H9 (cell line): ENCODE measurements around the gene FRRS1L. TPM values are rescaled to one million over a fixed set of nuclear protein-coding genes. Genes with fewer than 3 reads are reported as not detected.

Source experiments
- DNase-seq: peaks from one replicate; pipeline ENCODE4 v3.0.0-alpha.2; 2017
- H2AFZ ChIP-seq: one replicate; pipeline ENCODE4 v1.6.1; 2013; ENCODE audit warnings: mild to moderate bottlenecking, low read length, control low read depth, moderate library complexity
- H2AK5ac ChIP-seq: 2 replicates; pipeline ENCODE4 v1.6.1; 2013; ENCODE audit warnings: low read length, control low read depth, mixed read lengths; ENCODE audit not compliant: insufficient read length
- H2BK120ac ChIP-seq: one replicate; pipeline ENCODE4 v1.6.1; 2013; ENCODE audit warnings: low read depth, mild to moderate bottlenecking, low read length, control low read depth, inconsistent platforms; ENCODE audit not compliant: poor library complexity, severe bottlenecking
- H2BK12ac ChIP-seq: 2 replicates; pipeline ENCODE4 v1.6.1; 2013; ENCODE audit warnings: low read length, control low read depth, mixed read lengths, low read depth; ENCODE audit not compliant: insufficient read length
- H2BK15ac ChIP-seq: 2 replicates; pipeline ENCODE4 v1.6.1; 2013; ENCODE audit warnings: low read depth, low read length, control low read depth
- H2BK20ac ChIP-seq: one replicate; pipeline ENCODE4 v1.6.1; 2013; ENCODE audit warnings: low read depth, mild to moderate bottlenecking, low read length, control low read depth, inconsistent platforms; ENCODE audit not compliant: poor library complexity, severe bottlenecking
- H2BK5ac ChIP-seq: 2 replicates; pipeline ENCODE4 v1.6.1; 2013; ENCODE audit warnings: low read length, control low read depth, mixed read lengths; ENCODE audit not compliant: insufficient read length
- H3K14ac ChIP-seq: 2 replicates; pipeline ENCODE4 v1.6.1; 2013; ENCODE audit warnings: low read length, control low read depth; ENCODE audit not compliant: insufficient read depth
- H3K18ac ChIP-seq: 2 replicates; pipeline ENCODE4 v1.6.1; 2013; ENCODE audit warnings: low read depth, mild to moderate bottlenecking, mixed read lengths, low read length, control low read depth; ENCODE audit not compliant: insufficient read length
- H3K23ac ChIP-seq: 2 replicates; pipeline ENCODE4 v1.6.1; 2013; ENCODE audit warnings: low read length, control low read depth, mixed read lengths, low read depth; ENCODE audit not compliant: insufficient read length
- H3K23me2 ChIP-seq: 2 replicates; pipeline ENCODE4 v1.6.1; 2013; ENCODE audit warnings: low read depth, mild to moderate bottlenecking, mixed read lengths, low read length, control low read depth; ENCODE audit not compliant: insufficient read length, poor library complexity, severe bottlenecking
- H3K27ac ChIP-seq: 2 replicates; pipeline ENCODE4 v1.5.1; 2013; ENCODE audit warnings: low read length, control low read depth, mixed read lengths, low read depth; ENCODE audit not compliant: insufficient read length
- H3K27me3 ChIP-seq: 2 replicates; pipeline ENCODE4 v1.6.1; 2013; ENCODE audit warnings: low read length, control low read depth, inconsistent platforms; ENCODE audit not compliant: insufficient read depth
- H3K4ac ChIP-seq: 2 replicates; pipeline ENCODE4 v1.6.1; 2013; ENCODE audit warnings: low read depth, mild to moderate bottlenecking, control low read depth, inconsistent platforms, low read length, moderate library complexity
- H3K4me1 ChIP-seq: 2 replicates; pipeline ENCODE4 v1.6.1; 2013; ENCODE audit warnings: low read length, control low read depth, inconsistent platforms; ENCODE audit not compliant: insufficient read depth
- H3K4me2 ChIP-seq: 2 replicates; pipeline ENCODE4 v1.6.1; 2013; ENCODE audit warnings: low read length, control low read depth, mixed read lengths; ENCODE audit not compliant: insufficient read length, insufficient read depth
- H3K56ac ChIP-seq: 2 replicates; pipeline ENCODE4 v1.6.1; 2013; ENCODE audit warnings: low read depth, mild to moderate bottlenecking, mixed read lengths, low read length, control low read depth; ENCODE audit not compliant: insufficient read length
- H3K79me1 ChIP-seq: 2 replicates; pipeline ENCODE4 v1.6.1; 2013; ENCODE audit warnings: low read depth, mild to moderate bottlenecking, moderate library complexity, low read length, control low read depth, inconsistent platforms; ENCODE audit not compliant: insufficient read depth, poor library complexity, severe bottlenecking
- H3K79me2 ChIP-seq: 2 replicates; pipeline ENCODE4 v1.6.1; 2013; ENCODE audit warnings: low read length, control low read depth, inconsistent platforms; ENCODE audit not compliant: insufficient read depth
- H3K9ac ChIP-seq: 2 replicates; pipeline ENCODE4 v1.6.1; 2013; ENCODE audit warnings: low read length, control low read depth, mixed read lengths; ENCODE audit not compliant: insufficient read length; ENCODE audit errors: extremely low read depth
- H3K9me3 ChIP-seq: one replicate; pipeline ENCODE4 v1.6.1; 2013; ENCODE audit warnings: low read depth, low read length, inconsistent platforms; ENCODE audit not compliant: control insufficient read depth
- H3T11ph ChIP-seq: one replicate; pipeline ENCODE4 v1.6.1; 2013; ENCODE audit warnings: mild to moderate bottlenecking, low read length, control low read depth, inconsistent platforms
- H4K20me1 ChIP-seq: one replicate; pipeline ENCODE4 v1.6.1; 2013; ENCODE audit not compliant: control insufficient read depth, insufficient read length, insufficient read depth
- H4K5ac ChIP-seq: 2 replicates; pipeline ENCODE4 v1.6.1; 2013; ENCODE audit warnings: low read depth, mild to moderate bottlenecking, mixed read lengths, low read length, control low read depth; ENCODE audit not compliant: insufficient read length
- H4K8ac ChIP-seq: replicated peaks from 2 replicates; pipeline ENCODE4 v1.6.1; 2013; ENCODE audit warnings: low read length, control low read depth, mixed read lengths, low read depth; ENCODE audit not compliant: insufficient read length
- H4K91ac ChIP-seq: 2 replicates; pipeline ENCODE4 v1.6.1; 2013; ENCODE audit warnings: low read depth, mild to moderate bottlenecking, moderate library complexity, mixed read lengths, low read length, control low read depth; ENCODE audit not compliant: insufficient read length
- H3K27ac Mint-ChIP-seq, 3 experiments: 2 replicates in 2 of 3; 3 replicates in 1 of 3; pipeline ENCODE4 v1.8.0; 2020 to 2021; ENCODE audit warnings: mixed read lengths in 3 of 3, mild to moderate bottlenecking in 1 of 3, moderate library complexity in 1 of 3
- H3K27me3 Mint-ChIP-seq: 2 replicates; pipeline ENCODE4 v1.8.0; 2021; ENCODE audit warnings: low read depth, mild to moderate bottlenecking, moderate library complexity, mixed read lengths
- H3K36me3 Mint-ChIP-seq, 3 experiments: 2 replicates in 2 of 3; 3 replicates in 1 of 3; pipeline ENCODE4 v1.8.0; 2020 to 2021; ENCODE audit warnings: low read depth in 3 of 3, mixed read lengths in 3 of 3; ENCODE audit not compliant: insufficient read depth in 1 of 3
- H3K4me1 Mint-ChIP-seq, 2 experiments: 2 replicates each; pipeline ENCODE4 v1.8.0; 2020; ENCODE audit warnings: mixed read lengths in 2 of 2
- H3K4me3 Mint-ChIP-seq, 2 experiments: 2 replicates in 1 of 2; 3 replicates in 1 of 2; pipeline ENCODE4 v1.8.0; 2020 to 2021; ENCODE audit warnings: mild to moderate bottlenecking in 2 of 2, mixed read lengths in 2 of 2, moderate library complexity in 1 of 2
- H3K9me3 Mint-ChIP-seq, 2 experiments: 2 replicates in 1 of 2; 3 replicates in 1 of 2; pipeline ENCODE4 v1.8.0; 2020; ENCODE audit warnings: mild to moderate bottlenecking in 2 of 2, mixed read lengths in 2 of 2, moderate library complexity in 1 of 2
- WGBS: extraction: QIAGEN DNeasy Blood & Tissue Kit; methylation state at CpG from one replicate; pipeline ENCODE4 v1.1.7; 2013; ENCODE audit warnings: missing lambda C conversion rate, low lambda C conversion rate, mixed read lengths; ENCODE audit not compliant: insufficient read length; ENCODE audit errors: extremely low coverage; 5-methylcytosine and 5-hydroxymethylcytosine counted together
- total RNA-seq: library from RNA; stranded (reverse); gene quantifications from 2 replicates; pipeline ENCODE4 v1.2.1, GENCODE V29; 2021
- TF ChIP-seq, protein P1 (sequence below): fragments of 200-600 bp; sonication (generic); conservative IDR thresholded peaks from 3 replicates; pipeline ENCODE4 v1.8.0; 2021; ENCODE audit warnings: antibody characterized with exemption, mild to moderate bottlenecking

FRRS1L gene
- total RNA-seq, 1 experiment from 2014 or later: 3.3 TPM

DNA sequence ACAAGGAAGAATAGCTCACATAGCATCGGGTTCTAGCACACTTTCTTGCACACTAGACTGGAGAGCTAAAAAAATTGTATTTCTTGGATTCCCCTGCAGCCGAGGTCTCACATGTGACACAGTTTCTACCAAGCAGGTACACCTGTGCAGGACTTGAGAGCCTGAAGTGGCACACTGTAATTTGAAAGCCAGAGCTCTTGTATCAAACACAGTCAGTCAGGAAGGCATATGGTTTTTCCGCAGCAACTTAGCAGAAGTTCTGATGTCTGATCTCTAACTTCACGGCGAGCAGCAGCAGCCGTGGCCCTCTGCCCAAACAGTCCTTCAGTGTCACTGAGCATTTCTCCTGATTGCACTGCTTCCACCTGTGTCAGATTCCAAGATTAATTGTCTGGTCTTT is 72.8 kb downstream of the FRRS1L start:
- WGBS: no CpG with 5 or more reads among the region's 6 CpGs
- Histone ChIP-seq H3K9me3 (no peaks in the 10 kb centered on the region), H3K79me2 (peaks cover 12% of the 10 kb centered on the region; the same call in 1 of the 2 replicates), H2BK5ac (no peak overlapping the region), H3K4me2 (no peak overlapping the region), H3K56ac (no peak overlapping the region), H3T11ph (no peak overlapping the region), H3K79me1 (peaks cover 6% of the 10 kb centered on the region), H4K20me1 (peaks cover 5% of the 10 kb centered on the region), H4K8ac (no peak overlapping the region), H3K23me2 (no peaks in the 10 kb centered on the region), H3K27me3 (no peaks in the 10 kb centered on the region), H2BK12ac (no peak overlapping the region), H4K91ac (no peak overlapping the region), H2BK20ac (no peak overlapping the region), H4K5ac (no peak overlapping the region), H3K18ac (no peak overlapping the region), H3K9ac (no peak overlapping the region), H3K23ac (no peak overlapping the region), H3K4ac (no peak overlapping the region), H2BK120ac (no peak overlapping the region), H3K4me1 (peaks cover 8% of the 10 kb centered on the region; the same call in 1 of the 2 replicates), H2AFZ (no peak overlapping the region), H2AK5ac (no peak overlapping the region), H2BK15ac (no peak overlapping the region), H3K14ac (no peak overlapping the region), H3K27ac (no peak overlapping the region)
- TF ChIP-seq, protein P1, sequence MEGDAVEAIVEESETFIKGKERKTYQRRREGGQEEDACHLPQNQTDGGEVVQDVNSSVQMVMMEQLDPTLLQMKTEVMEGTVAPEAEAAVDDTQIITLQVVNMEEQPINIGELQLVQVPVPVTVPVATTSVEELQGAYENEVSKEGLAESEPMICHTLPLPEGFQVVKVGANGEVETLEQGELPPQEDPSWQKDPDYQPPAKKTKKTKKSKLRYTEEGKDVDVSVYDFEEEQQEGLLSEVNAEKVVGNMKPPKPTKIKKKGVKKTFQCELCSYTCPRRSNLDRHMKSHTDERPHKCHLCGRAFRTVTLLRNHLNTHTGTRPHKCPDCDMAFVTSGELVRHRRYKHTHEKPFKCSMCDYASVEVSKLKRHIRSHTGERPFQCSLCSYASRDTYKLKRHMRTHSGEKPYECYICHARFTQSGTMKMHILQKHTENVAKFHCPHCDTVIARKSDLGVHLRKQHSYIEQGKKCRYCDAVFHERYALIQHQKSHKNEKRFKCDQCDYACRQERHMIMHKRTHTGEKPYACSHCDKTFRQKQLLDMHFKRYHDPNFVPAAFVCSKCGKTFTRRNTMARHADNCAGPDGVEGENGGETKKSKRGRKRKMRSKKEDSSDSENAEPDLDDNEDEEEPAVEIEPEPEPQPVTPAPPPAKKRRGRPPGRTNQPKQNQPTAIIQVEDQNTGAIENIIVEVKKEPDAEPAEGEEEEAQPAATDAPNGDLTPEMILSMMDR: no peak
- Mint-ChIP-seq H3K27ac (peak overlapping the region in 1 of 3 experiments; percentile 54; a peak in 2 of 7 replicates), H3K27me3 (no peaks in the 10 kb centered on the region), H3K4me3 (no peak overlapping the region), H3K9me3 (no peaks in the 10 kb centered on the region), H3K4me1 (peaks cover 18 to 19% of the 10 kb centered on the region in 2 experiments), H3K36me3 (peaks cover 9 to 46% (median 41%) of the 10 kb centered on the region in 3 experiments; a peak in 5 of 7 replicates)
- DNase-seq: no peak
